ACC112 (cell line): ENCODE results near the gene PSMG4.

Experiments
- H2AFZ ChIP-seq: fragments of 200-600 bp; sonication (generic); one replicate; pipeline ENCODE4 v1.6.0; 2017; ENCODE audit warnings: antibody characterized with exemption, low read length; ENCODE audit not compliant: unreplicated experiment
- H3K27ac ChIP-seq: fragments of 200-600 bp; sonication (generic); 2 replicates; pipeline ENCODE4 v1.5.1; 2014; ENCODE audit warnings: low read depth, mild to moderate bottlenecking, antibody characterized with exemption, low read length, moderate library complexity
- H3K27me3 ChIP-seq: fragments of 200-600 bp; sonication (generic); 2 replicates; pipeline ENCODE4 v1.6.1; 2014; ENCODE audit warnings: mild to moderate bottlenecking, antibody characterized with exemption, low read length, moderate library complexity, mixed read lengths; ENCODE audit not compliant: insufficient read depth
- H3K36me3 ChIP-seq: fragments of 200-600 bp; sonication (generic); 2 replicates; pipeline ENCODE4 v1.6.1; 2016; ENCODE audit warnings: mild to moderate bottlenecking, antibody characterized with exemption, low read length, moderate library complexity, mixed read lengths; ENCODE audit not compliant: insufficient read depth
- H3K4me1 ChIP-seq: fragments of 200-600 bp; sonication (generic); one replicate; pipeline ENCODE4 v1.6.1; 2016; ENCODE audit warnings: low read length, mixed read lengths; ENCODE audit not compliant: insufficient read depth, unreplicated experiment, control insufficient read depth
- H3K4me3 ChIP-seq: fragments of 200-600 bp; sonication (generic); 2 replicates; pipeline ENCODE4 v1.5.1; 2014; ENCODE audit warnings: mild to moderate bottlenecking, low read depth, low read length
- H3K79me2 ChIP-seq: fragments of 200-600 bp; sonication (generic); one replicate; pipeline ENCODE4 v1.6.0; 2016; ENCODE audit warnings: low read length; ENCODE audit not compliant: control insufficient read depth, unreplicated experiment, insufficient read depth

The PSMG4 gene

DNA sequence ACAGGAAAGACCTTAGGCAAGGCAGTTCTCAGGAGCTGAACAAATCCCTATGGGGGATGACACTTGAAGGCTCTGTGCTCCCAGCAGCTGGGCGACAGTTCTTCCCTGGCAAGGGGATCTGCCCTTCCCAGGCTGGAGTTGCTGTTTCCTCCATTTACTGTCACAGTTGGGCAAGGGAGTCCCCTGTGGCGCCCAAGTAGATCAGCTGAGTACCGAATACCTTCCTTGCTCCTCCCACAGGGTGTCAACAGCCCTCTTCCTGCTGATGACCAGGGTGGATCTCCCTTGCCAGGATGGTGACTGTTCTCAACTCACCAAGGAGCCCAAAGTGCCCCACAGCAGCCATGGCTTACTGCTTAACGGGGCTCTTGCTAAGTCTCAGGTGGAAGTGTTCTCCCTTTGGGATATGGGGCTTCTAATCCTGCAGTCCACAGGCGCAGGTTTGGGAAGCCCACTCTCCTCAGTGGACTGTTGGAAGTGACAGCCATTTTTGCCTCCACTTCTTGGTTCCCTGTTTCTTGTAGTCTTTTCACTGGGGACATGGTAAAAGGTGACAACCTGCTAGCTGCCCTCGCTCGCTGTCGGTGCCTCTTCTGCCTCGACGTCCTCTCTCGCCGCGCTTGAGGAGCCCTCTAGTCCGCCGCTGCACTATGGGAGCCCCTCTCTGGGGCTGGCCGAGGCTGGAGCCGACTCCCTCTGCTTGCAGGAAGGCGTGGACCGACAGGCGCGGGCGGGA, 5.7 kb upstream of the PSMG4 start:
- H3K4me1 ChIP-seq: peaks cover 5% of the 10 kb centered on the region
- H2AFZ ChIP-seq: no peak overlapping the region
- H3K4me3 ChIP-seq: no peak overlapping the region
- H3K27me3 ChIP-seq: peaks cover 3% of the 10 kb centered on the region; the same call in 1 of the 2 replicates
- no peaks in the 10 kb centered on the region for H3K79me2 ChIP-seq
- H3K27ac ChIP-seq: no peak overlapping the region
- no peaks in the 10 kb centered on the region for H3K36me3 ChIP-seq

- H3K27me3 ChIP-seq: peaks cover 3% of the 10 kb centered on the region; the same call in 1 of the 2 replicates
- no peaks in the 10 kb centered on the region for H3K36me3 ChIP-seq
These were observed 5.2 kb upstream of the PSMG4 start for GRCh38 chr6:3253597-3253961.

DNA sequence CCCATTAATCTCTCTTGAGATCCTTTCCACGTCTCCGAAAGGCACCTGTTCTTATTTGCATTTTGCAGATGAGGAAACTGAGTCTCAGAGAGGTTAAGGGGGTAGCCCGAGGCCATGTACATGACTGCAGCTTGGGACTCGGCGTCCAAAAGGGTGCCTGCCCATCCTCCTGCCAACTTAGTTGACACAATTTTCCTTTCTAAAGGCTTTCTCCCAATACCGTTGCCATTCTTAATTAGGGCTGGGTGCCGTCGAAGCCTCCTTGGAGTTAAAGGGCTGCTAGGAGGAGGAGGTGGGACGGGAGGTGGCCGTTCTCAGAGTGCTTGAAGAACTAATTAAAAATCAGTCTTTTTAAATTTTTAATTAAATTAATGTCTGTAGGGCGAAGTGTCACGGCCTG, 546 bp upstream of the PSMG4 start:
- Histone ChIP-seq H3K79me2 (peaks cover 41% of the 10 kb centered on the region), H3K4me1 (peaks cover 12% of the 10 kb centered on the region), H3K27ac (no peak overlapping the region), H3K4me3 (peak overlapping the region; percentile 83), H3K36me3 (no peaks in the 10 kb centered on the region), H2AFZ (no peak overlapping the region), H3K27me3 (0 out of 2 replicates have a peak, but pooled peaks cover 3% of the 10 kb centered on the region)

More at GRCh38 chr6:3253597-3253961, 5.2 kb upstream of the PSMG4 start:
- no peak overlapping the region for H3K4me3 ChIP-seq
- H3K79me2 ChIP-seq: no peaks in the 10 kb centered on the region
- H2AFZ ChIP-seq: no peak overlapping the region
- H3K4me1 ChIP-seq: no peaks in the 10 kb centered on the region
- no peak overlapping the region for H3K27ac ChIP-seq

DNA sequence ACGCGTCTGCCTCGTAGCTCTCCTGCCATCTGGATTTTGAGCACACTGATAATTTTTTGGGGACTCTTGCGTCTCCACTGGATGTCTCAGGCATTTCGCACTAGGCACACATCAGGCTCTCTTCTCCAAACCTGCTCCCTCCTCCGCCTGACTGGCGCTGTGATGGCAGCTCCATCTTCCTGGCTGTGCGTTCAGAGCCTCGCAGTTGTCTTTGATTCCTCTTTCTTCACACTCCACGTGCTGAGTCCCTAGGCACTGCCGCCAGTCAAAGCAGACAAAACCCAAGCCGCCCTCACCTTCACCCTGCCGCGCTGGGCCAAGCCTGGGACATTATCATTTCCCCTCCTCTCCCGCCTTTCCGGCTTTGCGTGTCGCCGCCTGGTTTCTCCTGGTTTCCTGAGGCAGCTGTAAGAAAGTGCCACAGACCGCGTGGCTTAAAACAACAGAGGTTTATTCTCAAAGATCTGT, 778 bp downstream of the PSMG4 start:
- Histone ChIP-seq H3K4me3 (peak overlapping the region; percentile 83), H3K27me3 (0 out of 2 replicates have a peak, but pooled peaks cover 3% of the 10 kb centered on the region), H3K27ac (no peak overlapping the region), H2AFZ (peak overlapping the region; percentile 89), H3K79me2 (peaks cover 50% of the 10 kb centered on the region), H3K4me1 (peaks cover 12% of the 10 kb centered on the region), H3K36me3 (no peaks in the 10 kb centered on the region)

DNA sequence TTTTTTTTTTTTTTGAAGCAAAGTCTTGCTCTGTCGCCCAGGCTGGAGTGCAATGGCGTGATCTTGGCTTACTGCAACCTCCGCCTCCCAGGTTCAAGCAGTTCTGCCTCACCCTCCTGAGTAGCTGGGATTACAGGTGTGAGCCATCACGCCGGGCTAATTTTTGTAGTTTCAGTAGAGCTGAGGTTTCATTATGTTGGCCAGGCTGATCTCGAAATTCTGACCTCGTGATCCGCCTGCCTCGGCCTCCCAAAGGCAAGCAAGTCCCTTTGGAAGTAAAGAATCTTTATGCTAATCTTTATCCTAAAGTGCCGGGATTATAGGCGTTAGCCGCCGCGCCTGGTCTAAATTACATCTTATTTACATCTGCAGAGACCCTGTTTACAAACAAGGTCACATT, 1.5 kb downstream of the PSMG4 start:
- H3K27ac ChIP-seq: no peak overlapping the region
- H3K4me3 ChIP-seq: peak overlapping the region; percentile 68
- 0 out of 2 replicates have a peak, but pooled peaks cover 3% of the 10 kb centered on the region for H3K27me3 ChIP-seq
- peaks cover 12% of the 10 kb centered on the region for H3K4me1 ChIP-seq
- H3K79me2 ChIP-seq: peaks cover 51% of the 10 kb centered on the region
- H3K36me3 ChIP-seq: no peaks in the 10 kb centered on the region
- no peak overlapping the region for H2AFZ ChIP-seq

DNA sequence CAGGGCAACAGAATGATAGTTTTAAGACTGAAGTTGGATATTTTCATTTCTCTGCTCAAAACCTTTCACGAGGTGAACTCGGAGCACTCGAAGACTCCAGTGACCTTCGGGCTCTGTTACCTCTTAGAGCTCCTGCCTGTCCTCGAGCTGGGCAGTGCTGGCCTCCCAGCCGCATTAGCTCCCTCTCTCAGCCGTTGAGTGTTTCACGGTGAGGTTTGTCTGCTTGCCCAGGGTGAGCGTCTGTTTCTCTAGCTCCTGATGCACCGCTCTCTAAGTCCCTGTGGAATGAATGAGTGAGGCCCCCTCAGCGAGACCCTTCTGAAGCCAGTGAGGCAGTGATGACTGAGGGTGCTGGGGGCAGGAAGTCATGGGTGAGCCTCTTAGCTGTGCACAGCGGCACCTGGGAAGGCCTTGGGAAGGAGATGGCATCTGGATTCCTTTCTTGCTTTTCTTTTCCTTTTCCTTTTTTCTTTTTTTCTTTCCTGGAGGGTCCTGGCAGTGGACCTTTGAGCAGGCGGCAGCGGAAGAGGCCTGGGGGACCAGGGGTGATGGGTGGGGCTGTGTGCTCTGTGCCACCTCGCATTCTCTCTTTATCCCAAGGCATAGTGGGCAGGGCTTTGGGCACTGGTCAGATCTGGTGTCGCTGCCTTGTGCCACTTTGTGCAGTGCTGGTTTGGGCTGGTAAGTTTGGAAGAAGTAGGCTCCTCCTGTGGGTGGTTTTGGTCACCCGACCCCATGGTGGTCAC, 2.2 kb downstream of the PSMG4 start:
- no peak overlapping the region for H2AFZ ChIP-seq
- peaks cover 52% of the 10 kb centered on the region for H3K79me2 ChIP-seq
- H3K4me1 ChIP-seq: peaks cover 12% of the 10 kb centered on the region
- peak overlapping the region; percentile 68 for H3K4me3 ChIP-seq
- no peaks in the 10 kb centered on the region for H3K36me3 ChIP-seq
- no peak overlapping the region for H3K27ac ChIP-seq
- H3K27me3 ChIP-seq: 0 out of 2 replicates have a peak, but pooled peaks cover 1% of the 10 kb centered on the region

- Histone ChIP-seq H2AFZ (no peak overlapping the region), H3K4me1 (peaks cover 12% of the 10 kb centered on the region), H3K27ac (no peak overlapping the region), H3K36me3 (no peaks in the 10 kb centered on the region), H3K4me3 (no peak overlapping the region; the same call in 1 of the 2 replicates), H3K79me2 (peaks cover 55% of the 10 kb centered on the region), H3K27me3 (no peaks in the 10 kb centered on the region)
These were observed 2.7 kb downstream of the PSMG4 start for GRCh38 chr6:3261518-3261820.

GRCh38 chr6:3261921-3262320, 3.2 kb downstream of the PSMG4 start:
- peaks cover 12% of the 10 kb centered on the region for H3K4me1 ChIP-seq
- no peak overlapping the region for H2AFZ ChIP-seq
- H3K4me3 ChIP-seq: no peak overlapping the region
- H3K79me2 ChIP-seq: peaks cover 55% of the 10 kb centered on the region
- H3K27ac ChIP-seq: no peak overlapping the region
- no peaks in the 10 kb centered on the region for H3K27me3 ChIP-seq
- H3K36me3 ChIP-seq: no peaks in the 10 kb centered on the region

GRCh38 chr6:3263096-3263495, 4.3 kb downstream of the PSMG4 start:
- H3K4me3 ChIP-seq: no peak overlapping the region
- no peaks in the 10 kb centered on the region for H3K36me3 ChIP-seq
- H2AFZ ChIP-seq: no peak overlapping the region
- no peak overlapping the region for H3K27ac ChIP-seq
- no peaks in the 10 kb centered on the region for H3K27me3 ChIP-seq
- H3K79me2 ChIP-seq: peaks cover 57% of the 10 kb centered on the region
- H3K4me1 ChIP-seq: peaks cover 12% of the 10 kb centered on the region

GRCh38 chr6:3264356-3264755, 5.6 kb downstream of the PSMG4 start:
- Histone ChIP-seq H3K79me2 (peaks cover 56% of the 10 kb centered on the region), H3K36me3 (no peaks in the 10 kb centered on the region), H3K27me3 (no peaks in the 10 kb centered on the region), H3K27ac (no peak overlapping the region), H3K4me1 (peaks cover 12% of the 10 kb centered on the region), H2AFZ (no peak overlapping the region), H3K4me3 (no peak overlapping the region)

DNA sequence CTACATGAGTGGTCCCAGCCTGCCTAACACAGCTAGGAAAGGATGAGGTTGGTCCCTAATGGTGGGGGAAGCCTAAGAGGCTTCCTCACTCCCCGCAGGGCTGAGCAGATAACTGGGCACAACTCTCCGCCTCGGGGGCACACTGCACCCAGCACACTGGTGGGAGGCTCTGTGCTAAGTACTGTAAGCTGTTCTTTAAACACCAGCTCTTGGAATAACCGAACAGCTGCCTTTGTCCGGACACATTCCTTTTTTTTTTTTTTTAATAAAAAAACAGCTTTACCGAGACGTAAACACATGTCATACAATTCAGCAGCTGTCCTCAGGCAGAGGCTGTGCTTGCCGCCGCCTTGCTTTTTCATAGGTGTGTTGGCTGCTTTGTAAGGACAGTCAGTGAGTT, 6.9 kb downstream of the PSMG4 start:
- H3K4me1 ChIP-seq: peaks cover 8% of the 10 kb centered on the region
- H3K36me3 ChIP-seq: no peaks in the 10 kb centered on the region
- H3K4me3 ChIP-seq: no peak overlapping the region
- no peak overlapping the region for H3K27ac ChIP-seq
- peaks cover 44% of the 10 kb centered on the region for H3K79me2 ChIP-seq
- H3K27me3 ChIP-seq: no peaks in the 10 kb centered on the region
- no peak overlapping the region for H2AFZ ChIP-seq
